Endothelial cell of umbilical vein (primary cell): ENCODE measurements around the gene CREM. TPM values are rescaled to one million over a fixed set of nuclear protein-coding genes. Genes with fewer than 3 reads are reported as not detected.
A peak's percentile ranks its signal among the peaks of the same experiment; 100 is the strongest.

ENCODE experiments used
- BruUV-seq: library from RNA; stranded (reverse); fragments of 400-500 nt; replicated peaks from 2 replicates; lab custom pipeline; 2021; lab: Mats Ljungman, UMichigan
- CTCF ChIA-PET: fragments of 300-600, 350-600 bp; sonication (Branson Sonifier 250); formaldehyde crosslinking; loops from one replicate; lab custom pipeline; 2021; ENCODE audit warnings: antibody characterized with exemption, inconsistent platforms; lab: Charles Lee
- POLR2A ChIA-PET: fragments of 300-600, 350-600 bp; sonication (Branson Sonifier 250); formaldehyde crosslinking; loops from one replicate; lab custom pipeline; 2021; ENCODE audit warnings: antibody characterized with exemption, inconsistent platforms; lab: Charles Lee
- DNase-seq: peaks from one replicate; pipeline ENCODE4 v3.0.0-alpha.2; 2011; ENCODE audit warnings: low read depth, low spot score
- FAIRE-seq: peaks from 2 replicates; lab custom pipeline; 2011; peaks lifted over from hg19 to GRCh38; lab: Jason Lieb, UNC
- H2AFZ ChIP-seq: 2 replicates; pipeline ENCODE4 v1.6.0; 2012; ENCODE audit warnings: low read depth, low read length, control low read depth, inconsistent platforms
- H3K27ac ChIP-seq: 2 replicates; pipeline ENCODE4 v1.5.1; 2011; ENCODE audit warnings: low read depth, mild to moderate bottlenecking, control low read depth, low read length, moderate library complexity; ENCODE audit not compliant: insufficient read depth
- H3K27me3 ChIP-seq, 2 experiments: 2 replicates each; pipeline versions ENCODE4 v1.6.0 to v1.6.1; 2011; ENCODE audit warnings: low read length in 2 of 2, mixed read lengths in 1 of 2; ENCODE audit not compliant: control insufficient read depth in 2 of 2, insufficient read depth in 2 of 2
- H3K36me3 ChIP-seq, 2 experiments: 2 replicates in 1 of 2; 3 replicates in 1 of 2; pipeline ENCODE4 v1.5.1; 2011; ENCODE audit warnings: low read length in 2 of 2, mild to moderate bottlenecking in 1 of 2, moderate library complexity in 1 of 2; ENCODE audit not compliant: control insufficient read depth in 2 of 2, insufficient read depth in 2 of 2; ENCODE audit errors: extremely low read depth in 1 of 2
- H3K4me1 ChIP-seq: 3 replicates; pipeline ENCODE4 v1.5.1; 2011; ENCODE audit warnings: mild to moderate bottlenecking, low read length; ENCODE audit not compliant: control insufficient read depth, insufficient read depth; ENCODE audit errors: extremely low read depth
- H3K4me2 ChIP-seq: 2 replicates; pipeline ENCODE4 v1.6.1; 2011; ENCODE audit warnings: low read length, control low read depth, mixed read lengths; ENCODE audit not compliant: insufficient read depth
- H3K4me3 ChIP-seq, 3 experiments: fragments of 200-600 bp in 1 of 3; sonication (generic), shearing (Covaris generic) in 1 of 3; replicated peaks in 1 of 3; 2 replicates each; pipeline ENCODE4 v1.5.1; 2011 to 2016; ENCODE audit warnings: control low read depth in 3 of 3, low read length in 3 of 3, mild to moderate bottlenecking in 2 of 3, inconsistent platforms in 1 of 3, low read depth in 1 of 3, moderate library complexity in 1 of 3; ENCODE audit not compliant: insufficient read depth in 1 of 3
- H3K79me2 ChIP-seq: 2 replicates; pipeline ENCODE4 v1.6.0; 2012; ENCODE audit warnings: low read length, inconsistent platforms; ENCODE audit not compliant: control insufficient read depth, insufficient read depth
- H3K9ac ChIP-seq: replicated peaks from 2 replicates; pipeline ENCODE3; 2011; ENCODE audit warnings: low read length, control low read depth; ENCODE audit not compliant: insufficient read depth; ENCODE audit errors: extremely low read depth
- H3K9me1 ChIP-seq: replicated peaks from 3 replicates; pipeline ENCODE4 v1.6.0; 2011; ENCODE audit warnings: mild to moderate bottlenecking, low read length; ENCODE audit not compliant: control insufficient read depth, insufficient read depth; ENCODE audit errors: extremely low read depth
- H3K9me3 ChIP-seq: replicated peaks from 2 replicates; pipeline ENCODE4 v1.5.1; 2012; ENCODE audit warnings: low read length, inconsistent platforms; ENCODE audit not compliant: control insufficient read depth, insufficient read depth
- H4K20me1 ChIP-seq: replicated peaks from 2 replicates; pipeline ENCODE3; 2011; ENCODE audit warnings: mild to moderate bottlenecking, low read length; ENCODE audit not compliant: control insufficient read depth, insufficient read depth; ENCODE audit errors: extremely low read depth
- EZH2 ChIP-seq: IDR thresholded peaks from 2 replicates; pipeline ENCODE4 v1.6.1; 2012; ENCODE audit warnings: borderline replicate concordance, low read depth, mild to moderate bottlenecking, moderate library complexity, low read length, inconsistent platforms; ENCODE audit not compliant: severe bottlenecking
- FOS ChIP-seq: IDR thresholded peaks from 2 replicates; pipeline ENCODE4 v1.6.1; 2011; ENCODE audit warnings: mild to moderate bottlenecking, low read length, moderate library complexity, borderline replicate concordance; ENCODE audit not compliant: insufficient read depth
- GATA2 ChIP-seq: IDR thresholded peaks from 2 replicates; pipeline ENCODE4 v1.7.0; 2011; ENCODE audit warnings: low read depth, mild to moderate bottlenecking, moderate library complexity, mixed read lengths, low read length; ENCODE audit not compliant: insufficient read length, insufficient read depth
- JUN ChIP-seq: IDR thresholded peaks from 2 replicates; pipeline ENCODE4 v1.6.1; 2011; ENCODE audit warnings: borderline replicate concordance, low read depth; ENCODE audit not compliant: insufficient read length, insufficient read depth
- MYC ChIP-seq: IDR thresholded peaks from one replicate; pipeline ENCODE4 v1.6.1; 2011; ENCODE audit warnings: mild to moderate bottlenecking, low read depth, low read length
- POLR2A ChIP-seq: IDR thresholded peaks from 2 replicates; pipeline ENCODE4 v1.6.1; 2012; ENCODE audit warnings: low read depth, mild to moderate bottlenecking, control low read depth, low read length
- POLR2AphosphoS5 ChIP-seq: IDR thresholded peaks from 2 replicates; pipeline ENCODE4 v1.6.1; 2012; ENCODE audit warnings: low read depth, mild to moderate bottlenecking, control low read depth, low read length, moderate library complexity; ENCODE audit not compliant: insufficient read depth
- dilution Hi-C: fragments of 300-500 bp; cut with MboI; formaldehyde crosslinking; loops from one replicate; pipeline ENCODE4 v1.15.0; 2019; ENCODE audit warnings: low sequenced_read_pairs; ENCODE audit not compliant: extremely low pct_ligation_motif_present
- intact Hi-C: fragments of 100-400 bp; cut with micrococcal nuclease; formaldehyde crosslinking; loops from one replicate; pipeline ENCODE4 v1.10.0; 2022
- polyA plus RNA-seq, 4 experiments: library from polyadenylated mRNA; depleted of rRNA in 3 of 4; stranded (reverse) in 3 of 4; unstranded in 1 of 4; fragments of >200 nt; gene quantifications; 2 replicates each; pipeline versions ENCODE4 v1.2.1 to v1.2.3, GENCODE V29; 2011 to 2012; ENCODE audit warnings: missing spikeins in 1 of 4
- total RNA-seq: library from RNA; stranded (reverse); gene quantifications from 2 replicates; pipeline ENCODE4 v1.2.3, GENCODE V29; 2021
- TF ChIP-seq, protein P1 (sequence below), 2 donors: IDR thresholded peaks; 1 replicate in 1 of 2; 2 replicates in 1 of 2; pipeline ENCODE4 v1.5.1; 2011; ENCODE audit warnings: low read length in 2 of 2, mild to moderate bottlenecking in 2 of 2, moderate library complexity in 2 of 2, control low read depth in 1 of 2, inconsistent platforms in 1 of 2, low read depth in 1 of 2; ENCODE audit not compliant: insufficient read depth in 1 of 2; ENCODE audit errors: extremely low read depth in 1 of 2
- TF ChIP-seq, protein P2 (sequence below): IDR thresholded peaks from 2 replicates; pipeline ENCODE4 v1.6.1; 2011; ENCODE audit not compliant: insufficient read depth, insufficient read length

The CREM gene
- total and polyA plus RNA-seq, 2 donors (not counting 3 experiments of a cell fraction or from before 2014, with no cell fraction given) = 35.5 to 39.8 TPM

DNA sequence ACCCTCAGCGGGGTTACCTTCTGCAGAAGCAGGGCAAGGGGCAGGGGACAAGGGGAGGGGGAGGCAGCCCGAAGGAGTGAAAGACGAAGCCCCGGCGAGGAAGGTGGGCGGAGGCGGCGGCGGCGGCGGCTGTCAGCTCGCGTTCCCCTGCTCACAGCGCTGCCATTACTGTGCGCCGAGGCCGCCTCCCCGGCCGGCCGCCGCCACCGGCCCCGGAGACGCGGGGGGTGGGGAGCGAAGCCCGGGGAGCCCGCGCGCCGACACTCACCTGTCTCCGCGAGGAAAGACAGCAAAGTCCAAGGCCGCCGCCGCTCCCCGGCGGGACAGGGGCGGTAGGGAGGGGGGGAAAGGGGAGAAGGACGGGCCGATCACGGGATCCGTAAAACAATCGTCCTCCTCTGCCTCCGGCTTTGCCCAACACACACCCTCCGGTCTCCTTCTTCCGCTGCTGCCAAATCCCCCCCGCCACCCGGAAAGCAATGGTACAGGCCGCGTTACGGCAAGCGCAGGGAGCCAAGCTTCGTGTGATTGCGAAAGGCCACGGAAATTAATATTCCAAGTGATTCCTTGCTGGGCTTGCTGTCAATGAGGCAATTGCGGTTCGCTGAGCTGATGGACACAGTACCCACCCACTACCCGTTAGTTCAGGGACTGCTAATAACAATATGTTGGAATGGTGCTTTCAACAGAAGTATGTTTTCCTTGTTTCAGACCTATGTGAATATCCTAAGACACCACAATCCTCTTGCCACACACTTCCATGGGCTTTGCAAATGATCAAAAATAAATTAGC is 36.3 kb upstream of the CREM start, which contains the start of gene CUL2:
Gene CUL2 (minus strand): TSS at position 180 of the 793 bp plus-strand sequence. CDS start 19,024 bp downstream, outside the sequence.
- no TSS peak for BruUV-seq
- no peaks in the 10 kb centered on the region for H3K9me1 ChIP-seq
- peak within 1 kb of the TSS; percentile 80 for H2AFZ ChIP-seq
- FAIRE-seq (peak; percentile 88), DNase-seq (peak; percentile 95)
- H4K20me1 ChIP-seq = no peaks in the 10 kb centered on the region
- no peaks in the 10 kb centered on the region for H3K9me3 ChIP-seq
- H3K4me1 ChIP-seq = peaks cover 13% of the 10 kb centered on the region
- dilution Hi-C loops = no loop called here
- no peaks in the 10 kb centered on the region for H3K27me3 ChIP-seq
- peaks cover 47% of the 10 kb centered on the region for H3K79me2 ChIP-seq
- no peaks in the 10 kb centered on the region for H3K36me3 ChIP-seq
- peak within 1 kb of the TSS; percentile 99 for H3K4me2 ChIP-seq
- POLR2A ChIA-PET = interaction anchor here (1.1 kb wide), 1 partner anchor 106 kb away, joined by 4 read pairs; no protein-coding TSS in a partner anchor
- intact Hi-C loops = loop anchor here (1.0 to 5.0 kb wide), 3 partner anchors 32 to 98 kb away; partner anchors contain the start of gene CREM
- peak within 1 kb of the TSS; percentile 91 for H3K9ac ChIP-seq
- TF ChIP-seq GATA2 (no peak), POLR2AphosphoS5 (peak; percentile 75), JUN (no peak), MYC (no peak), FOS (no peak), EZH2 (no peak), POLR2A (peak; percentile 50)
- TF ChIP-seq, protein P1, sequence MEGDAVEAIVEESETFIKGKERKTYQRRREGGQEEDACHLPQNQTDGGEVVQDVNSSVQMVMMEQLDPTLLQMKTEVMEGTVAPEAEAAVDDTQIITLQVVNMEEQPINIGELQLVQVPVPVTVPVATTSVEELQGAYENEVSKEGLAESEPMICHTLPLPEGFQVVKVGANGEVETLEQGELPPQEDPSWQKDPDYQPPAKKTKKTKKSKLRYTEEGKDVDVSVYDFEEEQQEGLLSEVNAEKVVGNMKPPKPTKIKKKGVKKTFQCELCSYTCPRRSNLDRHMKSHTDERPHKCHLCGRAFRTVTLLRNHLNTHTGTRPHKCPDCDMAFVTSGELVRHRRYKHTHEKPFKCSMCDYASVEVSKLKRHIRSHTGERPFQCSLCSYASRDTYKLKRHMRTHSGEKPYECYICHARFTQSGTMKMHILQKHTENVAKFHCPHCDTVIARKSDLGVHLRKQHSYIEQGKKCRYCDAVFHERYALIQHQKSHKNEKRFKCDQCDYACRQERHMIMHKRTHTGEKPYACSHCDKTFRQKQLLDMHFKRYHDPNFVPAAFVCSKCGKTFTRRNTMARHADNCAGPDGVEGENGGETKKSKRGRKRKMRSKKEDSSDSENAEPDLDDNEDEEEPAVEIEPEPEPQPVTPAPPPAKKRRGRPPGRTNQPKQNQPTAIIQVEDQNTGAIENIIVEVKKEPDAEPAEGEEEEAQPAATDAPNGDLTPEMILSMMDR (IDR thresholded peaks at IDR 0.05; ENCODE audit: extremely low read depth in 1 of 2, insufficient read depth in 1 of 2, low read depth in 1 of 2, low read length in 2 of 2) = no peak
- TF ChIP-seq, protein P2, sequence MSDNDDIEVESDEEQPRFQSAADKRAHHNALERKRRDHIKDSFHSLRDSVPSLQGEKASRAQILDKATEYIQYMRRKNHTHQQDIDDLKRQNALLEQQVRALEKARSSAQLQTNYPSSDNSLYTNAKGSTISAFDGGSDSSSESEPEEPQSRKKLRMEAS = no peak
- H3K27ac ChIP-seq = peak within 1 kb of the TSS; percentile 71
- H3K4me3 ChIP-seq = peak within 1 kb of the TSS; percentile 75 to 98 (median 93)
- CTCF ChIA-PET = interaction anchor here (0.6 to 2.0 kb wide), 7 partner anchors 9 to 105 kb away, joined by 3 to 6 read pairs (median 3); no protein-coding TSS in a partner anchor
